Colonic mucosa (tissue), 4 donors: Measurements from ENCODE around the gene TRIM8. TPM values are rescaled to one million over a fixed set of nuclear protein-coding genes. Genes with fewer than 3 reads are reported as not detected.

ENCODE experiments used
- DNase-seq: peaks from one replicate; pipeline ENCODE4 v3.0.0-alpha.2; 2020
- H3K27ac ChIP-seq: fragments of 200-600 bp; one replicate; pipeline ENCODE4 v1.8.0; 2021
- H3K27me3 ChIP-seq: fragments of 200-600 bp; one replicate; pipeline ENCODE4 v1.8.0; 2021
- H3K36me3 ChIP-seq: fragments of 200-600 bp; one replicate; pipeline ENCODE4 v1.8.0; 2021
- H3K4me1 ChIP-seq: fragments of 200-600 bp; one replicate; pipeline ENCODE4 v1.8.0; 2021; ENCODE audit warnings: mild to moderate bottlenecking
- H3K4me3 ChIP-seq: fragments of 200-600 bp; one replicate; pipeline ENCODE4 v1.8.0; 2021
- H3K9ac ChIP-seq, 2 donors: one replicate each; pipeline ENCODE4 v1.7.0; 2013; ENCODE audit warnings: control low read depth in 2 of 2, low read depth in 2 of 2, low read length in 2 of 2
- H3K9me3 ChIP-seq: fragments of 200-600 bp; one replicate; pipeline ENCODE4 v1.8.0; 2021
- intact Hi-C: fragments of 100-400 bp; cut with DNase I; formaldehyde crosslinking; loops from one replicate; pipeline ENCODE4 v1.14.1; 2022
- total RNA-seq, 2 donors: library from RNA; stranded (reverse); fragmentation: NEBNext Ultra II Directional in 1 of 2; extraction: Animal tissue kit (Norgen Biotek cat#: 25700) in 1 of 2; gene quantifications; one replicate each; pipeline ENCODE4 v1.2.1, GENCODE V29; 2021
- TF ChIP-seq, protein P1 (sequence below): fragments of 200-600 bp; IDR thresholded peaks from one replicate; pipeline ENCODE4 v1.8.0; 2022; ENCODE audit warnings: antibody characterized with exemption, mild to moderate bottlenecking
- donor health status: healthy.
- donor health status: DM: no; HTN: no; CAD: no.
- donor health status: DM: no; HTN: no; CAD: no.

Gene TRIM8
- total RNA-seq, 2 donors from 2014 or later = 64.9 to 79.6 TPM

- TF ChIP-seq, protein P1, sequence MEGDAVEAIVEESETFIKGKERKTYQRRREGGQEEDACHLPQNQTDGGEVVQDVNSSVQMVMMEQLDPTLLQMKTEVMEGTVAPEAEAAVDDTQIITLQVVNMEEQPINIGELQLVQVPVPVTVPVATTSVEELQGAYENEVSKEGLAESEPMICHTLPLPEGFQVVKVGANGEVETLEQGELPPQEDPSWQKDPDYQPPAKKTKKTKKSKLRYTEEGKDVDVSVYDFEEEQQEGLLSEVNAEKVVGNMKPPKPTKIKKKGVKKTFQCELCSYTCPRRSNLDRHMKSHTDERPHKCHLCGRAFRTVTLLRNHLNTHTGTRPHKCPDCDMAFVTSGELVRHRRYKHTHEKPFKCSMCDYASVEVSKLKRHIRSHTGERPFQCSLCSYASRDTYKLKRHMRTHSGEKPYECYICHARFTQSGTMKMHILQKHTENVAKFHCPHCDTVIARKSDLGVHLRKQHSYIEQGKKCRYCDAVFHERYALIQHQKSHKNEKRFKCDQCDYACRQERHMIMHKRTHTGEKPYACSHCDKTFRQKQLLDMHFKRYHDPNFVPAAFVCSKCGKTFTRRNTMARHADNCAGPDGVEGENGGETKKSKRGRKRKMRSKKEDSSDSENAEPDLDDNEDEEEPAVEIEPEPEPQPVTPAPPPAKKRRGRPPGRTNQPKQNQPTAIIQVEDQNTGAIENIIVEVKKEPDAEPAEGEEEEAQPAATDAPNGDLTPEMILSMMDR = no peak
- Histone ChIP-seq H3K27ac (no peak overlapping the region), H3K9ac (no peak overlapping the region), H3K4me1 (no peaks in the 10 kb centered on the region), H3K9me3 (no peaks in the 10 kb centered on the region), H3K27me3 (no peaks in the 10 kb centered on the region), H3K36me3 (no peaks in the 10 kb centered on the region), H3K4me3 (no peak overlapping the region)
- DNase-seq = no peak
- intact Hi-C loops = loop anchor here (10.0 kb wide), 1 partner anchor 197 kb away; the partner anchor contains the start of genes ACTR1A and SUFU
Measured at GRCh38 chr10:102701796-102702195, 57.5 kb downstream of the TRIM8 start.

DNA sequence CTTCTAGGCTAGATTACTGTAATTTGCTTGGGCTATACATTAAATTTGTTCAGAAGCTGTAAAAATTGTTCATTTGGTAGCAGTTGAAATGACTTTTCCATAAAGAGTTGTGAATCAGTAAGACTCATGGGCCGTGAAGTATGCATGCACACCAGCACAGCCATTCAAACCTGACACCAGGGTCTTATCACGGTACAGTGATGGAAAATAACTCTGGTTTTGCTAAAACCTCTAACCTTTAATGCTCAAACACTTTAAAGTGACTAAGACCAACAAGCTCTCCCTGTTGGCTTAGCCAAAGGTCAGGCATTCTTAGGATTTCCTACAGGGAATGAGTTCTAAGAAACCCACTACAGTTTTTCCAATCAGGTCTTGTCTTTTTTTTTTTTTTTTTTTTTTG is 58.5 kb downstream of the TRIM8 start:
- no peak for DNase-seq
- Histone ChIP-seq H3K4me3 (no peak overlapping the region), H3K36me3 (no peaks in the 10 kb centered on the region), H3K4me1 (no peaks in the 10 kb centered on the region), H3K9me3 (no peaks in the 10 kb centered on the region), H3K27ac (no peak overlapping the region), H3K27me3 (no peaks in the 10 kb centered on the region), H3K9ac (no peak overlapping the region)
- intact Hi-C loops = loop anchor here (10.0 kb wide), 1 partner anchor 198 kb away; the partner anchor contains the start of genes ACTR1A and SUFU
- TF ChIP-seq, protein P1 = no peak

- TF ChIP-seq, protein P1 = no peak
- H3K27ac ChIP-seq = no peak overlapping the region
- no peaks in the 10 kb centered on the region for H3K27me3 ChIP-seq
- H3K9me3 ChIP-seq = no peaks in the 10 kb centered on the region
- no peaks in the 10 kb centered on the region for H3K4me1 ChIP-seq
- intact Hi-C loops = loop anchor here (10.0 kb wide), 1 partner anchor 200 kb away; the partner anchor contains the start of genes ACTR1A and SUFU
- DNase-seq = no peak
- H3K4me3 ChIP-seq = no peak overlapping the region
- H3K36me3 ChIP-seq = no peaks in the 10 kb centered on the region
- no peak overlapping the region for H3K9ac ChIP-seq
Measured at GRCh38 chr10:102704915-102705314, 60.6 kb downstream of the TRIM8 start.

DNA sequence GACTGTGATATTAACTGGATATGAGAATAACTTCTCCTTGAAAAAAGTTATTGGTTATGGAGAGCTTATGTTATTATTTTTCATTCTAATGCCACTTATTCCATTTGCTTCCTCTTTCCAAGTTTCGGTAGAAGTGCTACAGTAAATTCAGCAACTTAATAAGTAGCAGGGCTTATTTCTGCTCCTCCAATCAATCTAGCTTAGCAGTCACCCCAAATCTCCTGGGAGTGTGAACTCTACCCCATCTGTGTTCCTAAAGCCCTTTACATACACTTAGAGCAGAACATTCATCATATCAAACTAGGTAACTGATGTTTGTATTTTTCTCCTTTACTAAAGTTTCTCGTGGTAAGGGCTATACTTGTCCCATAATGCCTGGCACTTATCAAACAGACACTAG is 61.3 kb downstream of the TRIM8 start:
- intact Hi-C loops = loop anchor here (10.0 kb wide), 1 partner anchor 201 kb away; the partner anchor contains the start of genes ACTR1A and SUFU
- Histone ChIP-seq H3K4me3 (no peak overlapping the region), H3K4me1 (no peaks in the 10 kb centered on the region), H3K36me3 (no peaks in the 10 kb centered on the region), H3K9me3 (no peaks in the 10 kb centered on the region), H3K27ac (no peak overlapping the region), H3K9ac (no peak overlapping the region), H3K27me3 (no peaks in the 10 kb centered on the region)
- TF ChIP-seq, protein P1 = no peak
- DNase-seq = no peak

Other genes starting within 250 kb of the TRIM8 start
- gene NFKB2, start 248.8 kb upstream of the TRIM8 start, total RNA-seq = 10 to 100 TPM; 29.3 to 44.5 TPM
- gene PSD, start 225.7 kb upstream of the TRIM8 start, total RNA-seq = 10 to 100 TPM in 1 of 2 donors, 1 to 10 TPM in 1; 4.2 to 22.5 TPM
- gene FBXL15, start 223.6 kb upstream of the TRIM8 start, total RNA-seq = 10 to 100 TPM; 23.7 to 37.3 TPM
- gene CUEDC2, start 211.9 kb upstream of the TRIM8 start, total RNA-seq = 10 to 100 TPM; 30.2 to 32.1 TPM
- gene C10orf95, start 192.9 kb upstream of the TRIM8 start, total RNA-seq = 1 to 10 TPM; 2.8 to 4.8 TPM
- 10 to 100 TPM; 76.4 to 88.8 TPM for gene ACTR1A, start 141.8 kb upstream of the TRIM8 start, total RNA-seq
- gene SUFU, start 140.5 kb upstream of the TRIM8 start, total RNA-seq = 1 to 10 TPM; 7.6 to 8.6 TPM
- 1 to 10 TPM; 4.8 to 5.6 TPM for gene ARL3, start 69.9 kb downstream of the TRIM8 start, total RNA-seq
- gene SFXN2, start 70.2 kb downstream of the TRIM8 start, total RNA-seq = 10 to 100 TPM in 1 of 2 donors, 1 to 10 TPM in 1; 9.7 to 27.6 TPM
- 10 to 100 TPM; 32.3 to 42.7 TPM for gene WBP1L, start 99.5 kb downstream of the TRIM8 start, total RNA-seq
- 1 to 10 TPM in 1 of 2 donors, not detected in 1; 7.7 TPM for gene CYP17A1, start 192.9 kb downstream of the TRIM8 start, total RNA-seq
- gene BORCS7, start 209.8 kb downstream of the TRIM8 start, total RNA-seq = 10 to 100 TPM; 15.6 to 18.9 TPM
- 1 to 10 TPM in 1 of 2 donors, under 1 TPM in 1; 0.77 to 1.9 TPM for gene AS3MT, start 225.0 kb downstream of the TRIM8 start, total RNA-seq